PFSK-1 (cell line): Measurements from ENCODE around the gene TBC1D9B.

ENCODE experiments used
- POLR2AphosphoS5 ChIP-seq: IDR thresholded peaks from 2 replicates; pipeline ENCODE4 v1.6.1; 2012; ENCODE audit warnings: low read depth, mild to moderate bottlenecking, control low read depth, low read length, moderate library complexity
- SIN3A ChIP-seq: IDR thresholded peaks from 2 replicates; pipeline ENCODE4 v1.6.1; 2012; ENCODE audit warnings: mild to moderate bottlenecking, low read length, moderate library complexity, borderline replicate concordance; ENCODE audit not compliant: insufficient read depth
- TAF1 ChIP-seq: IDR thresholded peaks from 2 replicates; pipeline ENCODE4 v1.6.1; 2012; ENCODE audit warnings: low read length, control low read depth, borderline replicate concordance; ENCODE audit not compliant: insufficient read depth
- TF ChIP-seq, protein P1 (sequence below), 2 experiments: IDR thresholded peaks; 2 replicates each; pipeline versions ENCODE4 v1.6.1 to v1.8.0; 2011 to 2012; ENCODE audit warnings: low read depth in 2 of 2, low read length in 2 of 2, control low read depth in 1 of 2, inconsistent platforms in 1 of 2, mild to moderate bottlenecking in 1 of 2, moderate library complexity in 1 of 2; ENCODE audit not compliant: insufficient read depth in 1 of 2

DNA sequence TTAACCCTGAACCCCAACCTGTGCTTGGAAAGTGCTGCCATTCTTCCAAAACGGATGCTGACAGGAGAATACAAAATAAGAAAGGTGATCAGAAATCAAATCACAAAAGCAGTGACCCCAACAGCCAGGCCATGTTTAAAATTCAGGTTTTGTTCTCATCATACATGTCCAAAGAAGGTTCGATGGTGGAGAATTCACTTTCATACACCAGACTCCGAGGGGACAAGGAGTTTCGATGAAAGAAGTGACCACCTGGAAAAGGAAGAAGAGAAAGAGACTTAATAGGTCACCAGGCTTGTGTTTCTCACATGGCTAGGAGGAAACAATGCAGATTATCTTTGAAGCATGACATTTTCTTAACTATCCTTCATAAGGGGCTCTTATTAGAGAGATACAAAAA lies 12.5 kb upstream of the TBC1D9B start:
- TF ChIP-seq SIN3A (no peak), POLR2AphosphoS5 (no peak), TAF1 (no peak)
- TF ChIP-seq, protein P1, sequence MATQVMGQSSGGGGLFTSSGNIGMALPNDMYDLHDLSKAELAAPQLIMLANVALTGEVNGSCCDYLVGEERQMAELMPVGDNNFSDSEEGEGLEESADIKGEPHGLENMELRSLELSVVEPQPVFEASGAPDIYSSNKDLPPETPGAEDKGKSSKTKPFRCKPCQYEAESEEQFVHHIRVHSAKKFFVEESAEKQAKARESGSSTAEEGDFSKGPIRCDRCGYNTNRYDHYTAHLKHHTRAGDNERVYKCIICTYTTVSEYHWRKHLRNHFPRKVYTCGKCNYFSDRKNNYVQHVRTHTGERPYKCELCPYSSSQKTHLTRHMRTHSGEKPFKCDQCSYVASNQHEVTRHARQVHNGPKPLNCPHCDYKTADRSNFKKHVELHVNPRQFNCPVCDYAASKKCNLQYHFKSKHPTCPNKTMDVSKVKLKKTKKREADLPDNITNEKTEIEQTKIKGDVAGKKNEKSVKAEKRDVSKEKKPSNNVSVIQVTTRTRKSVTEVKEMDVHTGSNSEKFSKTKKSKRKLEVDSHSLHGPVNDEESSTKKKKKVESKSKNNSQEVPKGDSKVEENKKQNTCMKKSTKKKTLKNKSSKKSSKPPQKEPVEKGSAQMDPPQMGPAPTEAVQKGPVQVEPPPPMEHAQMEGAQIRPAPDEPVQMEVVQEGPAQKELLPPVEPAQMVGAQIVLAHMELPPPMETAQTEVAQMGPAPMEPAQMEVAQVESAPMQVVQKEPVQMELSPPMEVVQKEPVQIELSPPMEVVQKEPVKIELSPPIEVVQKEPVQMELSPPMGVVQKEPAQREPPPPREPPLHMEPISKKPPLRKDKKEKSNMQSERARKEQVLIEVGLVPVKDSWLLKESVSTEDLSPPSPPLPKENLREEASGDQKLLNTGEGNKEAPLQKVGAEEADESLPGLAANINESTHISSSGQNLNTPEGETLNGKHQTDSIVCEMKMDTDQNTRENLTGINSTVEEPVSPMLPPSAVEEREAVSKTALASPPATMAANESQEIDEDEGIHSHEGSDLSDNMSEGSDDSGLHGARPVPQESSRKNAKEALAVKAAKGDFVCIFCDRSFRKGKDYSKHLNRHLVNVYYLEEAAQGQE (IDR thresholded peaks at IDR 0.05; ENCODE audit: insufficient read depth in 1 of 2, low read depth in 2 of 2, low read length in 2 of 2), result no peak
